ENCODE data around the gene SEC11A.
A peak's percentile ranks its signal among the peaks of the same experiment; 100 is the strongest.
"Not testable (repeated sequence)": the region's sequence is repeated elsewhere in the genome, so short reads cannot be mapped to it uniquely, and the experiment has no call there.

SEC11A gene

DNA sequence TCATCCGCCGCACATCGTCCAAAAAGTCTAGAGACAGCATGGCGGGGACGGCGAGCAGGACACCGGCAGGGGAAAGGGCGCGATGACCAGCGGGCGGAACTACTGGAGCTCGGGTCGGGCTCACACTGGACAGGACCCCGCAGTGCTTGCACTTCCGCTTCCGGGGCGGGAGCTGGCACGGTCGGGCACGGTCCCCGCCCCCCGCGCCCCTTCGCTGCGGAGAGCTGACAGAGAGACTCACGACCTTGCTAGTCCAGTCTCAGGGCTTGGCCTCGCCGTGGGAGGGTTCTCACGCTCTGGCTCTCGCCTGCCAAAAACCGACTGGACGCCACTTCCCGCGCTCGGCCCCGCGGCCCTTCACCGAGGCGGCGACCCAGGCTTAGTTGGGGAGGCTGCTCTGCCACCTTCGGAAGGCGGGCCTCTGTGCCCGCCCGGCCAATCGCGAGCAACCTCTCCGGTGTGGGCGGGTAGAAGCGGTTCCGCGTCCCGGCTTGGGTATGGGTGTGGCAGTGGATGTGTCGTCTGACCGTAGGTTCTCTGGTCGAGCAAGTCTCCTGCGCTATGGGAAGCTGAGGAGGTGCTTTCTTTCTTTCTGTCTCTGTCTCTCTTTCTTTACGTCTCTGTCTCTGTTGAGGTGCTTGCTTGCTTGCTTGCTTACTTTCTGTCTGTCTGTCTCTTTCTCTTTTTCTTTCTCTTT is at the start of gene SEC11A:
Gene SEC11A (minus strand): TSS at position 104 of the 697 bp plus-strand sequence. CDS start 64 bp downstream, at position 40.
- DNase-seq, result peak; percentile 55

GRCh38 chr15:84765675-84766074 is 49.7 kb upstream of the SEC11A start:
- DNase-seq, result no peak

GRCh38 chr15:84764989-84765388 is 49.0 kb upstream of the SEC11A start:
- no peak for DNase-seq

GRCh38 chr15:84764585-84764984 is 48.6 kb upstream of the SEC11A start:
- no peak for DNase-seq

- no peak for DNase-seq
Observed at GRCh38 chr15:84762840-84763572, 47.1 kb upstream of the SEC11A start.

DNA sequence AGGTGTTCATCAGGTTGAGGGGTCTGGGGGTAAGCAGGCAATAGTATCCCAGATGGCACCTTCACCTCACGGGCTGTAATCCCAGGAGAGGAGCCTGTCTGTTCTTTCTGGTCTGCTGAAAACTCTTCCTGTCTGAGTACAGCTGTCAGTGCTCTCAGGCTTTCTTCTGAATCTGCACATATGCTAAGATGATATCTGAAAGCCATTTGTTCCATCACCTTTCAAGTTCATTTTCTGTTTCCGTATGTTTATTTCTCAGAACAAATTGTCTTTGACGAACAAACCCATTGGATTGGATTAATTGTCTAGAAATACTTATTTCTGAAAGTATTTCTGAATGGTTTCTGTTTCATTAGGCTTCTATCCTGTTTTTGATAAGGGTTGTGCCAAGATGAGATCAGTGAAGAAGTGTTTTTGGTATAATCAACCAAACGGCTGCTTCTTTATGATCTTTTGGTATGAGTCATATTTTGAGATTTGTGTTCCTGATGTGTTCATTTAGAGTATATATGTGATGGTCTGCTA is 45.7 kb upstream of the SEC11A start:
- DNase-seq, result no peak

DNA sequence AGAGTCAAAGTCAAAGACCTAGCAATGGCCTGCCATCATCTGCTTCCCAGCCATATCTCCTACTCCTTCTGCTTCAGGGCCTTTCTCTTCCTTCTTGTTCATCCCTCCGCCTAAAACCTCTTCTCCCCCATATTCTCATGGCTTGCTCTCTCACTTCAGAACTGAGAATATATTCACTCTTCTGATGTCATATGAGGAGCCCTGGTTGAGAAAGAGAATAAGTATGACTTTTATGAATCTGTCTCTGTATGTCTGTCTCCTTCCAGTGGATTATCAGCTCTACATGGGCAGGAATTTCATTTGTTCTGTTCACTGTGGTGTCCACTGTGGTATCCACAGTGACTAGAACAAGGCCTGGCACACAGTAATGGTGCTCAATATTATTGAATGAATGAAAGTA is 44.3 kb upstream of the SEC11A start:
- no peak for DNase-seq

- no peak for DNase-seq
Observed at GRCh38 chr15:84759018-84759417, 43.1 kb upstream of the SEC11A start.

- no peak for DNase-seq
Observed at GRCh38 chr15:84755736-84756527, 40.0 kb upstream of the SEC11A start.

GRCh38 chr15:84754889-84755288 is 39.0 kb upstream of the SEC11A start:
- not testable (repeated sequence) for DNase-seq

DNA sequence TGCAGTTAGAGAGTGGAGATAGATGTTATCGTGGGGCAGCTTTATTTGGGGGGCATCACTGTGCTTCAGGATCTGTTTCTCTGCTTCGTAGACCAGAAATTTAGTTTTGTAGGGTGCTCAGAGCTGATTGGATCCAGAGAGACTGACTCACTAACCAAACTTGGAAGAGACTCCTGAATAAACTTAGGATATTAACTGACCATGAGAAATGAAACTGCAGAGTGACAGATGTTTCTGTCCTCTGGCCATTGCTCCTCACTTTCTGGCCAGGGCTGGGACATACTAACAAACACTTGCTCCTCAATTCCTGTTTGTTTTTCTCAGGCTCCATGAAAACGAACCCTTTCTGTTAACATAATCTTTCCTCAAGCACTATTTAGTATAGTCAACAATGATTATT is 36.8 kb upstream of the SEC11A start:
- DNase-seq, result no peak

- DNase-seq, result no peak
Observed at GRCh38 chr15:84752195-84752594, 36.3 kb upstream of the SEC11A start.

DNA sequence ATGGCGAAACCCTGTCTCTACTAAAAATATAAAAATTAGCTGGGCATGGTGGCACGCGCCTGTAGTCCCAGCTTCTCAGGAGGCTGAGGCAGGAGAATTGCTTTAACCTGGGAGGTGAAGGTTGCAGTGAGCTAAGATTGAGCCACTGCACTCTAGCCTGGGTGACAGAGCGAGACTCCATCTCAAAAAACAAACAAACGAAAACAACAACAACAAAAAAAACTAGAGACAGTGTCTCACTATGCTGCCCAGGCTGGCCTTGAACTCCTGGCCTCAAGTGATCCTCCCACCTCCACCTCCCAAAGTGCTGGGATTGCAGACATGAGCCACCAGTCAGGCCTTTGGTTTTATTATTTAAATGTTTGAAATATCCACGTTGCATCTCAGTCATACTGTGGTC is 35.8 kb upstream of the SEC11A start:
- DNase-seq, result not testable (repeated sequence)

- DNase-seq, result no peak
Observed at GRCh38 chr15:84750583-84751092, 34.7 kb upstream of the SEC11A start.

GRCh38 chr15:84749111-84749991 is 33.4 kb upstream of the SEC11A start:
- DNase-seq, result no peak

- DNase-seq, result no peak
Observed at GRCh38 chr15:84748274-84749110, 32.6 kb upstream of the SEC11A start, which contains the start of gene ZNF592. Gene ZNF592 (plus strand): TSS chr15:84748592. CDS start chr15:84782676, 34,084 bp downstream.

DNA sequence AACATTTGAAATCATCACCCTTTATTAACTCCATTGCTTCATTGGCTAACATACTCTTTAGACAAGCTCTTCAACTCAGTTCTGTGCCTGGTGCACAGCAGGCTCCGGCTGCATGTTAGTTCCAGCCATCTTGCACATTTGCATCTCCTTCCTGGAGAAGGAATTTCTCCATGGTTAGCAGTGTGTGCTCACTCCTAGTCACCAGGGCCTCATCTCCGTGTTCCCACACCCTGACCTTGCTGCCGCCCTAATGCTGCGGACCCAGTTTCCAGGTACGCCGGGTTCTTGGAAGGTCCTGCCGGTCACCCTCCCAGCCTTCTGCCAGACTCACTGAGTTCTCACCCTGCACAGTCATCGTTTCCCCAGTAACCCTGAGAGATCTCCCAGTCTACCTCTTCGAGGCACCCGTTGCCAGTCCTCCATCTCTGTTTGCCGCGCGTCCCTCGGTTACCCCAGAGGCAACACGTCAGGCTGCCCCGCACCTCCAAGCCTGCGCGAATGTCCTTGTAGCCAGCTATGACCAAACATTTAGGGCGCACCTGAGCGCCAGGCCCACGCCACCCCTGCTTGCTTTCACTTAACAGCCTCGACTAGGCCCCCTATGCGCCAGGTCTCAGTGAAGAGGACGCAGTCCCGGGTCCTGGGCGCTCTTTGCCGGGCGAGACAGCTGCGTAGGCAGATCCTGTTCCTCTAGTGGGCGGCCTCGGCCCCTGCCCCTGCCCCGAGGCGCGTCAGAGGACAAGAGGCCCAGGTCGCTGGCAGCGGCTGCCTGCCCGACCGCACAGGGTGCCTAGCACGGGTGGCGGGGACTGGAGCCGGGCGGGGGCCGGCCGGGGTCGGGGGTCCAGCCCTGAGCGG is 31.7 kb upstream of the SEC11A start:
- DNase-seq, result no peak

- DNase-seq, result no peak
Observed at GRCh38 chr15:84741121-84741520, 25.2 kb upstream of the SEC11A start.

DNA sequence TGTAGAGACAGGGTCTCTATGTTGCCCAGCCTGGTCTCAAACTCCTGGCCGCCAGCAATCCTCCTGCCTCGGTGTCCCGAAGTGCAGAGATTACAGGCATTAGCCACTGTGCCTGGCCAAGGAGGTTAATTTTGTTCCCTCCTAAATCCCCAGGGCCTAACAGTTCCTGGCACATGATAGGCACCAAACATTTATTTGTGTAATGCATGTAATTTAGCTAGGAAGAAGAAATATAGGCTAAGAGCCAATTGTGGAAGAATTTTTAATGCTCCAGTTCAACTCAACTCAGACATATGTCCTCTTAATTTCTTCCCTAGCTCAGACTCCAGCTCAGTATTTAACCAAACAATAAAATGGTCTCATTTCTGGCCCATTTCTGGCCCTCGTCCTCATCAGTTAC is 24.8 kb upstream of the SEC11A start:
- no peak for DNase-seq

DNA sequence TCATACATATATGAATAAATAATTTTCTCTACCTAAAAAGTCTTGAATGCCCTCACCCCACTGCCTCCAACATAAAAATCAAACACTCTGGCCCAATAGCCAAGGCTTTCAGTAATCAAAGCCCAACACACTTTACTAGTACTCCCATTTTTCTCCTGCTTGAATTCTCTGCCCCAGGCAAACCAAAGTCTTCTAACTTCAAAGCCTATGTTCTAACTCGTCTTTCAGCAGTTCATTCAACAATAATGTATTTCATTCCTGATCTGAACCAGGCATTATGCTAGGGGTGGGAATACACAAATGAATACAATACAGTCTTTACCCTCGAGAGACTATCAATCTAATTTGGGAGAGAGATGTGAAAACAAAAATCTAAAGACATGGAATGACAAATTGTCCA is 21.1 kb upstream of the SEC11A start:
- no peak for DNase-seq

Measured in NCI-H748 treated with DMSO at 0.1 percent for 48 hours (cell line).